HG02884 (cell line): Measurements from ENCODE around the gene SRC.
A peak's percentile ranks its signal among the peaks of the same experiment; 100 is the strongest.
"Not testable (repeated sequence)": the region's sequence is repeated elsewhere in the genome, so short reads cannot be mapped to it uniquely, and the experiment has no call there.

Experiments
- ATAC-seq: cut with Tn5 transposase; IDR thresholded peaks from one replicate; pipeline ENCODE4 v1.9.1; 2021; ENCODE audit warnings: mild to moderate bottlenecking, moderate library complexity; ENCODE audit not compliant: unreplicated experiment

The SRC gene

GRCh38 chr20:37361336-37361735 is 15.4 kb downstream of the SRC start:
- no peak for ATAC-seq

- ATAC-seq, result no peak
Observed at GRCh38 chr20:37362231-37362792, 16.4 kb downstream of the SRC start.

- no peak for ATAC-seq
Observed at GRCh38 chr20:37362821-37363220, 16.9 kb downstream of the SRC start.

GRCh38 chr20:37363221-37364012 is 17.5 kb downstream of the SRC start:
- ATAC-seq, result no peak

GRCh38 chr20:37364013-37364926 is 18.3 kb downstream of the SRC start:
- no peak for ATAC-seq

- ATAC-seq, result no peak
Observed at GRCh38 chr20:37364927-37365272, 19.0 kb downstream of the SRC start.

- peak; percentile 55 for ATAC-seq
Observed at GRCh38 chr20:37365760-37366638, 20.1 kb downstream of the SRC start.

- ATAC-seq, result peak; percentile 18
Observed at GRCh38 chr20:37366743-37367142, 20.8 kb downstream of the SRC start.

GRCh38 chr20:37369846-37370245 is 23.9 kb downstream of the SRC start:
- ATAC-seq, result no peak

- not testable (repeated sequence) for ATAC-seq
Observed at GRCh38 chr20:37371845-37372244, 25.9 kb downstream of the SRC start.

- no peak for ATAC-seq
Observed at GRCh38 chr20:37372441-37372840, 26.5 kb downstream of the SRC start.

GRCh38 chr20:37373020-37373598 is 27.2 kb downstream of the SRC start:
- ATAC-seq, result no peak

- ATAC-seq, result no peak
Observed at GRCh38 chr20:37375227-37375626, 29.3 kb downstream of the SRC start.

- ATAC-seq, result no peak
Observed at GRCh38 chr20:37376324-37376723, 30.4 kb downstream of the SRC start.

GRCh38 chr20:37376791-37377190 is 30.9 kb downstream of the SRC start:
- no peak for ATAC-seq

GRCh38 chr20:37377346-37378081 is 31.6 kb downstream of the SRC start:
- ATAC-seq, result no peak

- ATAC-seq, result no peak
Observed at GRCh38 chr20:37378420-37378784, 32.5 kb downstream of the SRC start.

GRCh38 chr20:37378785-37379598 is 33.1 kb downstream of the SRC start:
- ATAC-seq, result no peak
